ENCODE data around the gene LRRN2. TPM values are rescaled to one million over a fixed set of nuclear protein-coding genes. Genes with fewer than 3 reads are reported as not detected.

Gene LRRN2
- total and polyA plus RNA-seq, 2 donors (not counting 1 experiment from before 2014, with no cell fraction given), result not detected

DNA sequence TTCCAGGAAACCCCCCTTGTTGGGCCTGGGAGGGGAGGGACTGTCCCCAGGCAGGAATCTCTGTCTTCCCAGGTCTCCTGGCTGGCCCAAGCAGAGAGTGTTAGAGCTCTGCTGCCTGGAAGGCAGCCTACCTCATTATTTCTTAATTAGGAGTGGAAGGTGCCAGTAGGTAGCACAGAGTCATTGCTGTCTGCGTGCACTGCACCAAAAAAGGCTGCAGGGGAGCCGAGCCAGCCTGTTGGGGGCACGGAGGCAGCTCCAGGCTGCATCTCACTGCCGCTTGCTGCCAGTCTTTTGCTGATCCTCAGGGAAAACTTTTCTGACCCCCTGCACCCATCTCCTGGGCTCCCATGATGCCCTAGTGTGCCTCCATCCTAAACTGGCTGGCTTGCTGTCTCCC, 58.1 kb downstream of the LRRN2 start:
- DNase-seq (ENCODE audit: low read depth in 2 of 2), result no peak
- TF ChIP-seq, protein P1, sequence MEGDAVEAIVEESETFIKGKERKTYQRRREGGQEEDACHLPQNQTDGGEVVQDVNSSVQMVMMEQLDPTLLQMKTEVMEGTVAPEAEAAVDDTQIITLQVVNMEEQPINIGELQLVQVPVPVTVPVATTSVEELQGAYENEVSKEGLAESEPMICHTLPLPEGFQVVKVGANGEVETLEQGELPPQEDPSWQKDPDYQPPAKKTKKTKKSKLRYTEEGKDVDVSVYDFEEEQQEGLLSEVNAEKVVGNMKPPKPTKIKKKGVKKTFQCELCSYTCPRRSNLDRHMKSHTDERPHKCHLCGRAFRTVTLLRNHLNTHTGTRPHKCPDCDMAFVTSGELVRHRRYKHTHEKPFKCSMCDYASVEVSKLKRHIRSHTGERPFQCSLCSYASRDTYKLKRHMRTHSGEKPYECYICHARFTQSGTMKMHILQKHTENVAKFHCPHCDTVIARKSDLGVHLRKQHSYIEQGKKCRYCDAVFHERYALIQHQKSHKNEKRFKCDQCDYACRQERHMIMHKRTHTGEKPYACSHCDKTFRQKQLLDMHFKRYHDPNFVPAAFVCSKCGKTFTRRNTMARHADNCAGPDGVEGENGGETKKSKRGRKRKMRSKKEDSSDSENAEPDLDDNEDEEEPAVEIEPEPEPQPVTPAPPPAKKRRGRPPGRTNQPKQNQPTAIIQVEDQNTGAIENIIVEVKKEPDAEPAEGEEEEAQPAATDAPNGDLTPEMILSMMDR (conservative IDR thresholded peaks at IDR 0.05 in 1 of 2, IDR thresholded peaks at IDR 0.05 in 1 of 2; ENCODE audit: low read depth in 1 of 2, low read length in 2 of 2), result no peak
- no peak for TF ChIP-seq EZH2 (IDR thresholded peaks at IDR 0.05; ENCODE audit: low read length, missing control alignments)
- no peak overlapping the region for H2AFZ ChIP-seq (ENCODE audit: low read length)
- H3K4me2 ChIP-seq (ENCODE audit: extremely low read depth, insufficient read depth, low read length), result no peak overlapping the region
- no peaks in the 10 kb centered on the region for H3K9me3 ChIP-seq (ENCODE audit: control insufficient read depth, insufficient read depth, low read depth, low read length)
- no peaks in the 10 kb centered on the region for H3K79me2 ChIP-seq (ENCODE audit: control insufficient read depth, insufficient read depth, low read length)
- peaks cover 5% of the 10 kb centered on the region for H3K27me3 ChIP-seq (ENCODE audit: control insufficient read depth, insufficient read depth, low read length)
- no peak overlapping the region for H3K9ac ChIP-seq (ENCODE audit: insufficient read depth, low read length)
- H3K4me1 ChIP-seq (ENCODE audit: control insufficient read depth, extremely low read depth, insufficient read depth, low read length), result no peaks in the 10 kb centered on the region
- H3K4me3 ChIP-seq (replicated peaks in 1 of 4; ENCODE audit: control extremely low read depth in 1 of 4, insufficient read depth in 1 of 4, low read depth in 3 of 4, low read length in 4 of 4), result no peak overlapping the region
- no peaks in the 10 kb centered on the region for H3K36me3 ChIP-seq (ENCODE audit: control insufficient read depth, insufficient read depth, low read length)
- no peak overlapping the region for H3K27ac ChIP-seq (ENCODE audit: insufficient read depth, low read length)
- H4K20me1 ChIP-seq (ENCODE audit: control insufficient read depth, extremely low read depth, insufficient read depth, low read length), result no peaks in the 10 kb centered on the region

DNA sequence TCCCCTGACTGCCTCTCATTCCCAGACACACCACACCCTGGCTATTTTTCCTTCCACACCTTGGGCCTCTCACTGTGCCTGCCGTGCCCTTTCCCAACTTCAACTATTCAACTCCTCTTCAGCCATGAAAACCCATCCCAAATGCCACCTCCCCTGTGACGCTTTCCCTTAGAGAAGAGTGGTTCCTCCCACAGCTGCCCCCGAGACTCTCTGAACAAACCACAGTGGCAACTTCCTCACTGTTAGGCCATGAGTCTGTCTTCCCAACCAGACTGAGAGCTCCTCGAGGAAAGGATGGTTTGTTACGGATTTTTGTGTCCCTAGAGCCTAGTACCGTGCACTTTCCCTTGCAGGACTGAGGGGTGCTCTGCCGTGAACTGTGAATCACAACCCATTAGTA, 59.2 kb downstream of the LRRN2 start:
- Histone ChIP-seq H3K27me3 (ENCODE audit: control insufficient read depth, insufficient read depth, low read length) (peaks cover 3% of the 10 kb centered on the region), H3K9ac (ENCODE audit: insufficient read depth, low read length) (no peak overlapping the region), H4K20me1 (ENCODE audit: control insufficient read depth, extremely low read depth, insufficient read depth, low read length) (no peaks in the 10 kb centered on the region), H3K4me3 (replicated peaks in 1 of 4; ENCODE audit: control extremely low read depth in 1 of 4, insufficient read depth in 1 of 4, low read depth in 3 of 4, low read length in 4 of 4) (no peak overlapping the region), H3K27ac (ENCODE audit: insufficient read depth, low read length) (no peak overlapping the region), H3K36me3 (ENCODE audit: control insufficient read depth, insufficient read depth, low read length) (no peaks in the 10 kb centered on the region), H3K4me2 (ENCODE audit: extremely low read depth, insufficient read depth, low read length) (no peak overlapping the region), H3K4me1 (ENCODE audit: control insufficient read depth, extremely low read depth, insufficient read depth, low read length) (no peaks in the 10 kb centered on the region), H3K79me2 (ENCODE audit: control insufficient read depth, insufficient read depth, low read length) (no peaks in the 10 kb centered on the region), H2AFZ (ENCODE audit: low read length) (no peak overlapping the region), H3K9me3 (ENCODE audit: control insufficient read depth, insufficient read depth, low read depth, low read length) (no peaks in the 10 kb centered on the region)
- TF ChIP-seq EZH2 (IDR thresholded peaks at IDR 0.05; ENCODE audit: low read length, missing control alignments), result no peak
- TF ChIP-seq, protein P1 (conservative IDR thresholded peaks at IDR 0.05 in 1 of 2, IDR thresholded peaks at IDR 0.05 in 1 of 2; ENCODE audit: low read depth in 1 of 2, low read length in 2 of 2), result no peak
- DNase-seq (ENCODE audit: low read depth in 2 of 2), result no peak

DNA sequence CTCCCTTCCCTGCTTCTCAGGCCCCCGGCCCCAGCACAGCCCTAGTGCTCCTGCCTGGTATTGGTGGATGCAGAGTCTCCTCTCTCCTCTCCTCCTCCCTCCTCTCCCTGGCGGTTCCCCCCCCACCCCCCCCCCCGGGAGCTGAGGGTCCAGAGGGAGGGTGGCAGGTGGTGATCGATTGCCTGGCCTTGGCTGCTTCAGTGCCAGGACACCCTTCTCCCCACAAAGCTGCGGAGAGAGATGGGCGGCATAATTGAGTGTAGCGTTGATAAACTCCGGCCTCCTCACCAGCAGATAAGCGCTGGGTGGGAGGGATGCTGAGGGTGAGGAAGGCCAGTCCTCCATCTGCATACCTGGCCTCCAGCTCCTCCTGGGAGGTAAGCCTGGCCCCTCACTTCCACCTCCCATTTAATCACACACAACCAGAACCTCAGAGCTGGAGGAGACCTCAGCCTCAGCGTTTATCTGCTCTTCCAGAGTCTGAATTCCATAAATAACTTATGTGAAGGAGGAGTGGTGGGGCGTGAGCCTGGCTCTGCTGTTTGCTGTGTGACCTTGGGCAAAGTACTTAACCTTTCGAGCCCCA, 60.8 kb downstream of the LRRN2 start:
- no peaks in the 10 kb centered on the region for H3K9me3 ChIP-seq (ENCODE audit: control insufficient read depth, insufficient read depth, low read depth, low read length)
- TF ChIP-seq, protein P1 (conservative IDR thresholded peaks at IDR 0.05 in 1 of 2, IDR thresholded peaks at IDR 0.05 in 1 of 2; ENCODE audit: low read depth in 1 of 2, low read length in 2 of 2), result no peak
- TF ChIP-seq EZH2 (IDR thresholded peaks at IDR 0.05; ENCODE audit: low read length, missing control alignments), result no peak
- H3K27me3 ChIP-seq (ENCODE audit: control insufficient read depth, insufficient read depth, low read length), result no peaks in the 10 kb centered on the region
- H3K36me3 ChIP-seq (ENCODE audit: control insufficient read depth, insufficient read depth, low read length), result no peaks in the 10 kb centered on the region
- H3K27ac ChIP-seq (ENCODE audit: insufficient read depth, low read length), result no peak overlapping the region
- no peak overlapping the region for H3K4me3 ChIP-seq (replicated peaks in 1 of 4; ENCODE audit: control extremely low read depth in 1 of 4, insufficient read depth in 1 of 4, low read depth in 3 of 4, low read length in 4 of 4)
- no peak for DNase-seq (ENCODE audit: low read depth in 2 of 2)
- no peaks in the 10 kb centered on the region for H4K20me1 ChIP-seq (ENCODE audit: control insufficient read depth, extremely low read depth, insufficient read depth, low read length)
- no peak overlapping the region for H2AFZ ChIP-seq (ENCODE audit: low read length)
- no peaks in the 10 kb centered on the region for H3K4me1 ChIP-seq (ENCODE audit: control insufficient read depth, extremely low read depth, insufficient read depth, low read length)
- H3K9ac ChIP-seq (ENCODE audit: insufficient read depth, low read length), result no peak overlapping the region
- no peaks in the 10 kb centered on the region for H3K79me2 ChIP-seq (ENCODE audit: control insufficient read depth, insufficient read depth, low read length)
- H3K4me2 ChIP-seq (ENCODE audit: extremely low read depth, insufficient read depth, low read length), result no peak overlapping the region
